HG02763 (cell line): ENCODE data around the gene LCE1F.

Experiments
- ATAC-seq: cut with Tn5 transposase; IDR thresholded peaks from one replicate; pipeline ENCODE4 v1.9.1; 2021; ENCODE audit warnings: mild to moderate bottlenecking, moderate library complexity; ENCODE audit not compliant: unreplicated experiment

LCE1F gene

DNA sequence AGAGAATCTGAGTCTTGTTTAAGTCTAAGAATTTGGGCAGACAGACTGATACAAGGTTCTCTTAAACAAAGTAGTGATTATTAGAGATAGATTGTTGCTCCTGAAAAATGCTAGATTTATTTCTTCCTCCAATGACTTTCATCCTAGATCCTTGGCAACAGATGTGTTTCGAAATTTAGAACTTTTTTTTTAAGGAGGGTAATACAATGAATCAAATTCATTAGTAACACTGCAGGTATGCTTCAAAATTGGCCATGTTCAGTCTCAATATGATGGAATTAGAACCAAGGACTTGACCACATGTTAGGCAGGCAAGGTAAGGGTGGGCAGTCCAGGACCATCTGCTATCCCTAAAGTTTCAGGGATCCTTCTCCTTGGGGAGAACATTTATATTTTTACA lies 4.5 kb upstream of the LCE1F start:
- no peak for ATAC-seq

DNA sequence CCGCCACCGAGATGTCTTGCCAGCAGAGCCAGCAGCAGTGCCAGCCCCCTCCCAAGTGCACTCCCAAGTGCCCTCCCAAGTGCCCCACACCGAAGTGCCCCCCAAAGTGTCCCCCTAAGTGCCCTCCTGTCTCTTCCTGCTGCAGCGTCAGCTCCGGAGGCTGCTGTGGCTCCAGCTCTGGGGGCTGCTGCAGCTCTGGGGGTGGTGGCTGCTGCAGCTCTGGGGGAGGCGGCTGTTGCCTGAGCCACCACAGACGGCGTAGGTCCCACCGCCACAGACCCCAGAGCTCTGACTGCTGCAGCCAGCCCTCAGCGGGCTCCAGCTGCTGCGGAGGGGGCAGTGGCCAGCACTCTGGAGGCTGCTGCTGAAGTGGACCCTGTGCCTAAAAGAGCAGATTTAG lies 1.4 kb downstream of the LCE1F start:
- no peak for ATAC-seq

DNA sequence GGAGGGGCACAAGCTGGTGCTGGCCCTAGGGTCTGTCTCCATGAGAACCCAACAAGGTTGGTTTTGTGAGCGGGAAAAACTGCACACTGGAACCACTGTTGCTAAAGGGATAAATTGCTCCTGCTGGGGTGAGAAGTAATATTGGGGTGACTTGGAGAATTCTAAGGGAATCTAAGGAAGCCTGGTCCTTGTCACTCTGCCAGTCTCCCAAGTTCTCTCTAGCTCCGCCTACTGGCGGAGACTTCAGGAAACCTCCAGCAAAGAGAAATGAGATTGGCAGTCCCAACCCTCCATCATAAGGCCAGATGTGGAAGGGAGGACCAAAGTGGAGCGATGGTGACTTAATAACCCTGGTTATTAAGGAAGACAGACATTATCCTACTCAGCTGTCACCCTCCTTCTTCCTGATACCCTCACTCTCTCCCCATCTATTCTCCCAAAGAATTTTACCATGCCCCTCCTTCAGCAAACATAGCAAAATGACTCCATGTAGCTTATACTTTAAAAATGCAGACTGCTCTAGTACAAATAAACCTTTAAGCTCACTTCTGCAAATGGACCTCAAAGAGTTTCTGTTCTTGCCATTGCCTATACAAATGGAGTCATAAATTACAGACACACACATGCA lies 2.7 kb downstream of the LCE1F start:
- no peak for ATAC-seq

DNA sequence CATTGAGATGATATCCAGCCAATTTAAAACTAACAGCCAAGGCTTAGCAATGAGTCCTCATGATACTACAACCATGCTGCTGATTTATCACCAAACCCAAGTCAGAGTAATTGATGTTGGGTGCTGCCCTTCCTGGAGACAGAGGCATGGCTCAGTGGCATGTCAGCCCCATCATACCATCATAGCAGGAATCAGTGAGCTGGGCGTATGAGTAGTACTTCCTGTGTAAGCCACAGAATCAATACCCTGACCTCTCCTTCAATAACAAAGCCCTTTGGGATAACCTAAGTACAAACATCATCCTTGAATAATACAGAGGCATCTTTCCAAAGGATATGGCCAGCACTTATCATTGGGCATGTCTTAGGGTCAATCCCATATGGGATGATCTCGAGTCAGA lies 8.2 kb downstream of the LCE1F start:
- ATAC-seq = no peak

DNA sequence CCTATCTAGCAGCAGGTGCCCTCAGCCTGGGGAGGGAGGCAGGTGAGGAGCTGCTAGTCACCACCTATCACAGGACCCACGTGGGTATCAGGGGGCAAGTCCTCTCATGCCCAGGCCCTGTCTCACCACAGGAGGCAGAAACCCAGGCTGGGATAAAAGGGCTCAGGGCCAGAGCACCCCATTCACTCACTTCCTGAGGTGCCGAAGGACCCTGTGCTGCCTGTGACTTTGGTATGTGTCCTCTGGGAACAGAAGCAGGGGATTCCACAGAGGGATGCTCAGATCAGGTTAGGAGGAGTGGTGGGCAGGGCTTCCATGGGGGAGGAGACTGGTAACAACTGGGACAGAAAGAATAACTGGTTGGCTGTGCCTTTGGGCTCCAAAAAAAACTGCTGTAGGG lies 11.1 kb downstream of the LCE1F start, which contains the start of gene LCE1E:
Gene LCE1E (plus strand): TSS at position 181 of the 400 bp plus-strand sequence. CDS start 1,043 bp downstream, outside the sequence.
- no peak for ATAC-seq

DNA sequence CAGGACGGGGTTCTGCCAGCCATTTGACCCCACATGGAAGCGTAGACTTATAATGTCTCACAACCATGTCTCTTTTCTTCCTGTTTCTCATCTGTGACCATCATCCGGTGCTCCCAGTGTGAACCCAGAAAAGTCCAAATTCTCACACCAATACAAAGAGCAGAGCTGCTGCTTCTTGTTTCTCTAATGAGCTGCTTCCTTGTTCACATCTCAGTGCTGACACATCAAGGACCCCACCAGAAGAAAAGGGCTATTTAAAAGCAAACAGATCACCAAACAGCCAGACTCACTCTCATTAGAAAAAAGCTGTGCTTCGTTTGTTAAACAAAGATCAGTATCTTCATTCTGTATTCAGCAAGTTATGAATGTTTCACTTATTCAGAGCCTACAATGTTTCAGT lies 20.7 kb downstream of the LCE1F start:
- ATAC-seq = no peak

DNA sequence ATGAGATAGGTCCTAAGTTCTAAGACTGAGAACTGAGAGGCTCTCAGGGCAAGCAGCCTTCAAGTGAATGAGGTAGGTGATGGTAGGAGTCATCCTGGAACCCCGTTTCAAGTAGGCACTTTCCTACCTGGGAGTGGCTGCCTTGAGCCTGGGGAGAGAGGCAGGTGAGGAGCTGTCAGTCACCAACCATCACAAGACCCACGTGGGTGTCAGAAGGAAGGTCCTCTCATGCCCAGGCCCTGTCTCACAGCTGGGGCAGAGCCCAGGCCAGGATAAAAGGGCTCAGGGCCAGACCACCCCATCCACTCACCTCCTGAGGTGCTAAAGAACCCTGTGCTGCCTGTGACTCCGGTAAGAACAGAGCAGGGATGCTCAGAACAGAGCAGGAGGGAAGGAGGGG lies 21.5 kb downstream of the LCE1F start, which contains the start of gene LCE1D:
Gene LCE1D (plus strand): TSS at position 301 of the 400 bp plus-strand sequence. CDS start 1,074 bp downstream, outside the sequence.
- no peak for ATAC-seq

DNA sequence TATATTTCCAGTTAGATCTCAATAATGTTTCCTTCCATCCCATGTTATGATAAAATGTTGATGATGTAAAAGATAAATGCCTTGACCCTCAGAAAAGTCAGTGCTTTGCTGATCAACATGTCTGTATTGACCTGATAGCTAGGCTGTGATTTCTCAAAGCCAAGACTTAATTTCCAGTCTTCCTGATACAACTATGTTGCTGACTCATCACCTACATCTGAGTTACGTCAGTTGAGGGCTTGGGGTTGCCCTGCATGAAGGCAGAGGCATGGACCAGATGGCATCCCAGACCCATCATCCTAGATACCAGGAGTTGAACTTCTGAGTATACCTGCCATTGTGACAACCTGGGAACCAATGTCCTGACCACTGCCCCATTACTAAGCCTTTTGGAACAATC lies 26.4 kb downstream of the LCE1F start:
- ATAC-seq = no peak

DNA sequence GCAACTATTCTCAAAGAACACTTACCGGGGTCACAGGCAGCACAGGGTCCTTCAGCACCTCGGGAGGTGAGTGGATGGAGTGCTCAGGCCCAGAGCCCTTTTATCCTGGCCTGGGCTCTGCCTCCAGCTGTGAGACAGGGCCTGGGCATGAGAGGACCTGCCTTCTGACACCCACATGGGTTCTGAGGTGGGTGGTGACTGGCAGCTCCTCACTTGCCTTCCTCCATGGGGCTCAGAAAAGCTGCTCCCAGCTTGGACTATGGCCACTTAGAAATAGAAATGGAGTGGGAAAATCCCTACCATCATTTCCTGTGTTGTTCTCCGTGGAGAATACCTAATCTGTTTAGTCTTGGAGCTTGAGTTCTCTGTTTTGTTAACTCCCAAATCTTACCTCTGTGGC lies 31.6 kb downstream of the LCE1F start, which contains the start of gene LCE1C:
Gene LCE1C (minus strand): TSS at position 76 of the 400 bp plus-strand sequence. CDS start 1,173 bp downstream, outside the sequence.
- ATAC-seq = no peak

DNA sequence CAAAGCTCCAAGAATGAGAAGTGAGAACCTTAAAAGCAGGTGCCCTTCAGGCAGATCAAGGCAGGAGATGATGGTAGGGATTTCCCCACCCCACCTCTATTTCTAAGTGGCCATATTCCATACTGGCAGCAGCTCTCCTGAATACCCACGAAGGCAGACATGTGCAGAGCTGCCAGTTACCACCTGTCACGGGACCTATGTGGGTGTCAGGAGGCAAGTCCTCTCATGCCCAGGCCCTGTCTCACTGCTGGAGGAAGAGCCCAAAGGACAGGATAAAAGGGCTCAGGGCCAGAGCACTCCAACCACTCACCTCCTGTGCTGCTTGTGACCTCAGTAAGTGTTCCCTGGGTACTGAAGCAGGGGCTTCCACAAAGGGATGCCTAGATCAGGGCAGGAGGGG lies 36.1 kb downstream of the LCE1F start:
- no peak for ATAC-seq

DNA sequence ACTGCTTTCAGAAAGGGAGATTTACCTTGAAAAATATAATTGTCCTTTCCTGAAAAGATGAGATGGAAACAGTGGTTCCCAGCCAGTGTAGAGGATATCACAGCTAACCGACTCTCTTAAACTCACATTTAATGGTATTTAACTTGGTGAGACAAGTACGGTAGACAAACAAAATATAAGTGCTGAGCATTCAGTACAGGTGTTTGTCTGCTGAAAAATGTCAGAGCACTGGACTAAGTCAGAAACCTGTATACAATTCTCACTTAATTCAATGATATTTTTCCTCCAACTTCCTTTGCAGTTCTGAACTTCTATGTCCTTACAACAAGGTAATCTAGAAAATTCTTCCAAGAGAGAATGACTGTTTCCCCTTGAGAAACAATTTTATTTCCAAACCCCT lies 36.7 kb downstream of the LCE1F start, which contains the start of gene LCE1B:
Gene LCE1B (plus strand): TSS at position 301 of the 400 bp plus-strand sequence. CDS start 476 bp downstream, outside the sequence.
- ATAC-seq = no peak

DNA sequence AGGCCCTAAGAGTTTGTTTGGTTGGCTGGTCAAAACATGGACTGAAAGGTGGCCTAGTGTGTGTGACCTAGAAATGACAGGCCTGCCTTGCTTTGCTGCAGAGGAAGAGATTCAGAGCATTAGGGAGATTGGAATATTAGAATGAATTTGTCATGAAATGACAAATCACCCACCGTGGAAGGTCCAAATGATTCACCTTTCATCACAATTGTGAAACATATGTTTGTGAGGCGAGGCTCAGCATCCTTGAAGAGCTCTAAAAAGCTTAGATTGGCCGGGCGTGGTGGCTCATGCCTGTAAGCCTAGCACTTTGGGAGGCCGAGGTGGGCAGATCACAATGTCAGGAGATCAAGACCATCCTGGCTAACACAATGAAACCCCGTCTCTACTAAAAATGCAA lies 42.4 kb downstream of the LCE1F start:
- no peak for ATAC-seq

DNA sequence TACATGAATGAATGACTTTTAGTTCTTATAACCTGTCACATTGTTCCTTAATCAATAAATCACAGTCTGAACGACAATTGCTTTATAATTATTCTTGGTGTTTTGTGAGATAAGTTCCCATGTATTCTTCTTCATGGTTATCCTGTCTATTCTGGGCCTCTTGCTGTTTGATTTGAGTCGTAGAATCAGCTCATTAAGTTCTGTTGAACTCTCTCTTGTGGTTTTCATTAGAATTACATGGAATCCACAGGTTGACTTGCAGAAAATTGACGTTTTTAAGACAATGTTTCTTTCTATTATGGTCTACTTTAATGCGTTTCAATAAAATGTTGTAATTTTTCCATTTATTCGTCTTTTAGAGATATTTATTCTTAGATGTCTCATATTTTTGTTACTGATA lies 48.4 kb downstream of the LCE1F start:
- no peak for ATAC-seq

DNA sequence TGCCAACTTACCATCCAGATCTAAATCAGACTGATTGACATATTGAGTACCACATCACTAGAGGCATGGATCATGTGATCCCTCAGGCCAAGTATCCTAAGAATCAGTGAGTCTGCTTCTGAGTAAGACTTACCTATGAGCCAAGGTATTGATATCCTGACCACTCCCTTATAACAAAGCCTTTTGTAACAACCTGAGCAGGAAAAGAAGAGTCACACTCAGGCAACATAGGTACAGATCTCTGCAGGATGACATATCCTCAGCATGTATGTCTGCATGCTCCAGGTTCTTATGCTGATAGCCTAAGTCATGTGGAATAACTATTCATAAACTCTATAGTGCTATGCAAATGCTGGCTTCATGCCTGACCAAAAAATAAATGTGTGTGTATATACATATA lies 50.0 kb downstream of the LCE1F start:
- ATAC-seq = no peak
